ENCODE data around the gene PAK1.

The PAK1 gene

GRCh38 chr11:77406396-77406795, 67.5 kb downstream of the PAK1 start:
- no peak for TF ChIP-seq CTCF (IDR thresholded peaks at IDR 0.05; ENCODE audit: insufficient read depth, low read length, missing control alignments)
- ChIA-PET POLR2A (no interaction called here), CTCF (interaction anchor here (1.0 to 1.6 kb wide), 3 partner anchors 142 to 279 kb away, joined by 3 to 5 read pairs (median 3); no protein-coding TSS in a partner anchor)
- H3K4me3 ChIP-seq (ENCODE audit: low read depth, low read length): no peak overlapping the region
- no peak for DNase-seq (ENCODE audit: low read depth, low spot score)

GRCh38 chr11:77403211-77403610, 70.7 kb downstream of the PAK1 start:
- H3K4me3 ChIP-seq (ENCODE audit: low read depth, low read length): no peak overlapping the region
- no peak for DNase-seq (ENCODE audit: low read depth, low spot score)
- ChIA-PET CTCF (interaction anchor here (1.4 kb wide), 1 partner anchor 145 kb away, joined by 5 read pairs; no protein-coding TSS in a partner anchor), POLR2A (no interaction called here)
- no peak for TF ChIP-seq CTCF (IDR thresholded peaks at IDR 0.05; ENCODE audit: insufficient read depth, low read length, missing control alignments)

- POLR2A ChIA-PET: no interaction called here
- no peak overlapping the region for H3K4me3 ChIP-seq (ENCODE audit: low read depth, low read length)
- no peak for DNase-seq (ENCODE audit: low read depth, low spot score)
- no peak for TF ChIP-seq CTCF (IDR thresholded peaks at IDR 0.05; ENCODE audit: insufficient read depth, low read length, missing control alignments)
- CTCF ChIA-PET: interaction anchor here (2.4 kb wide), 1 partner anchor 8 kb away, joined by 6 read pairs; no protein-coding TSS in a partner anchor
Observed at GRCh38 chr11:77402218-77402556, 71.7 kb downstream of the PAK1 start.

- no peak overlapping the region for H3K4me3 ChIP-seq (ENCODE audit: low read depth, low read length)
- DNase-seq (ENCODE audit: low read depth, low spot score): no peak
- ChIA-PET CTCF (interaction anchor here (2.4 kb wide), 1 partner anchor 9 kb away, joined by 6 read pairs; no protein-coding TSS in a partner anchor), POLR2A (no interaction called here)
- no peak for TF ChIP-seq CTCF (IDR thresholded peaks at IDR 0.05; ENCODE audit: insufficient read depth, low read length, missing control alignments)
Observed at GRCh38 chr11:77401486-77402217, 72.2 kb downstream of the PAK1 start.

GRCh38 chr11:77400775-77401449, 73.0 kb downstream of the PAK1 start:
- CTCF ChIA-PET: interaction anchor here (2.4 kb wide), 1 partner anchor 10 kb away, joined by 6 read pairs; no protein-coding TSS in a partner anchor
- POLR2A ChIA-PET: no interaction called here
- TF ChIP-seq CTCF (IDR thresholded peaks at IDR 0.05; ENCODE audit: insufficient read depth, low read length, missing control alignments): no peak

GRCh38 chr11:77400271-77400670, 73.6 kb downstream of the PAK1 start:
- no peak overlapping the region for H3K4me3 ChIP-seq (ENCODE audit: low read depth, low read length)
- no peak for TF ChIP-seq CTCF (IDR thresholded peaks at IDR 0.05; ENCODE audit: insufficient read depth, low read length, missing control alignments)
- ChIA-PET CTCF (no interaction called here), POLR2A (no interaction called here)
- no peak for DNase-seq (ENCODE audit: low read depth, low spot score)

More at GRCh38 chr11:77400775-77401449, 73.0 kb downstream of the PAK1 start:
- no peak overlapping the region for H3K4me3 ChIP-seq (ENCODE audit: low read depth, low read length)
- no peak for DNase-seq (ENCODE audit: low read depth, low spot score)

Measured in AG04449 (cell line).